Endodermal cell (in vitro differentiated cells): ENCODE measurements around the gene LMOD2. TPM values are rescaled to one million over a fixed set of nuclear protein-coding genes. Genes with fewer than 3 reads are reported as not detected.

Experiments used
- DNase-seq: peaks from one replicate; pipeline ENCODE4 v3.0.0-alpha.2; 2017
- H3K27ac ChIP-seq: 2 replicates; pipeline ENCODE4 v1.5.1; 2013; ENCODE audit warnings: mild to moderate bottlenecking, low read depth, low read length, moderate library complexity
- H3K27me3 ChIP-seq: 2 replicates; pipeline ENCODE4 v1.6.1; 2013; ENCODE audit warnings: mild to moderate bottlenecking, low read length, moderate library complexity; ENCODE audit not compliant: insufficient read depth, control insufficient read depth, poor library complexity, severe bottlenecking
- H3K36me3 ChIP-seq: 2 replicates; pipeline ENCODE4 v1.7.0; 2013; ENCODE audit warnings: mild to moderate bottlenecking, low read length, moderate library complexity; ENCODE audit not compliant: control insufficient read depth, insufficient read depth
- H3K4me1 ChIP-seq: one replicate; pipeline ENCODE4 v1.7.0; 2013; ENCODE audit warnings: low read length; ENCODE audit not compliant: control insufficient read depth, insufficient read depth
- H3K4me3 ChIP-seq: 2 replicates; pipeline ENCODE4 v1.5.1; 2013; ENCODE audit warnings: mild to moderate bottlenecking, low read length, moderate library complexity
- H3K9ac ChIP-seq: 2 replicates; pipeline ENCODE4 v1.6.1; 2013; ENCODE audit warnings: mild to moderate bottlenecking, low read length, moderate library complexity; ENCODE audit not compliant: poor library complexity, severe bottlenecking; ENCODE audit errors: extremely low read depth
- H3K9me3 ChIP-seq: 2 replicates; pipeline ENCODE4 v1.6.1; 2013; ENCODE audit warnings: mild to moderate bottlenecking, low read length, moderate library complexity; ENCODE audit not compliant: control insufficient read depth
- H3K27ac Mint-ChIP-seq: 2 replicates; pipeline ENCODE4 v1.8.0; 2020; ENCODE audit warnings: mixed read lengths
- H3K27me3 Mint-ChIP-seq: 2 replicates; pipeline ENCODE4 v1.8.0; 2021; ENCODE audit warnings: mild to moderate bottlenecking, mixed read lengths; ENCODE audit not compliant: insufficient read depth
- H3K36me3 Mint-ChIP-seq: 2 replicates; pipeline ENCODE4 v1.8.0; 2020; ENCODE audit warnings: low read depth, mixed read lengths
- H3K4me1 Mint-ChIP-seq: 2 replicates; pipeline ENCODE4 v1.8.0; 2020; ENCODE audit warnings: mixed read lengths
- H3K4me3 Mint-ChIP-seq: 2 replicates; pipeline ENCODE4 v1.8.0; 2020; ENCODE audit warnings: mild to moderate bottlenecking, moderate library complexity, mixed read lengths
- H3K9me3 Mint-ChIP-seq: 2 replicates; pipeline ENCODE4 v1.8.0; 2020; ENCODE audit warnings: mild to moderate bottlenecking, mixed read lengths
- CTCF ChIP-seq: fragments of 200-600 bp; sonication (generic); conservative IDR thresholded peaks from 2 replicates; pipeline ENCODE4 v1.5.0; 2021; ENCODE audit warnings: antibody characterized with exemption, mild to moderate bottlenecking
- WGBS, 2 experiments: methylation state at CpG; one replicate each; pipeline versions ENCODE4 v1.1.5 to v1.1.7; 2013; ENCODE audit warnings: missing lambda C conversion rate in 2 of 2, mixed read lengths in 1 of 2; ENCODE audit not compliant: insufficient coverage in 1 of 2, insufficient read length in 1 of 2; 5-methylcytosine and 5-hydroxymethylcytosine counted together
- total RNA-seq, 2 donors: library from RNA; stranded (reverse); fragmentation: NEBNext Ultra II Directional in 1 of 2; extraction: Animal tissue kit (Norgen Biotek cat#: 25700) in 1 of 2; gene quantifications; 2 replicates in 1 of 2; 3 replicates in 1 of 2; pipeline ENCODE4 v1.2.1, GENCODE V29; 2021

Gene LMOD2
- total RNA-seq, 2 donors from 2014 or later = not detected

DNA sequence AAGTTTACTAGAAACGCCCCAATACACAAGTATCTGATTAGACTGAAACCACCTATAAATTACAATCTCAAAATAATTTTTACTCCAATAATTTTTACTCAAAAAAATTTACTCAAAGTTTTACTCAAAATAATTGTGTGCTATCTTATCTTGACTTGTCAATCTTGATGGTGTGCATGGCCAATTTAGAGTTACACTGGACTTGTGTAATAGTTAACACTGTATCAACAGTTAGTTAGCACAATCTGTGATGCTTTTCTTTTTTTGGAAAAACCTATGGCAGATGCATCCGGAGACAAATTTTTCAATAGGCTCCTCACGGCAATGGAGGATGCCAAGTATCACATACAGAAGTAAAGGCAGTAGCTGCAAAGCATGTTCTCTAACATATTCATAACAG lies 24.9 kb downstream of the LMOD2 start:
- Mint-ChIP-seq H3K36me3 (peaks cover 11% of the 10 kb centered on the region), H3K27ac (no peak overlapping the region), H3K4me1 (peaks cover 11% of the 10 kb centered on the region), H3K9me3 (no peaks in the 10 kb centered on the region), H3K4me3 (no peak overlapping the region), H3K27me3 (no peaks in the 10 kb centered on the region)
- H3K36me3 ChIP-seq = peaks cover 63% of the 10 kb centered on the region
- H3K4me3 ChIP-seq = peak overlapping the region; percentile 51
- no peaks in the 10 kb centered on the region for H3K27me3 ChIP-seq
- no peak for TF ChIP-seq CTCF
- H3K4me1 ChIP-seq = peaks cover 3% of the 10 kb centered on the region
- H3K9ac ChIP-seq = peak overlapping the region; percentile 2
- H3K9me3 ChIP-seq = no peaks in the 10 kb centered on the region
- DNase-seq = no peak
- H3K27ac ChIP-seq = no peak overlapping the region
- 97 to 100% methylated on average over 2 to 3 of the region's 3 CpGs for whole genome bisulfite sequencing, 2 experiments

GRCh38 chr7:123681561-123681960 lies 25.9 kb downstream of the LMOD2 start:
- no peak overlapping the region for H3K4me3 Mint-ChIP-seq
- no peak overlapping the region for H3K27ac Mint-ChIP-seq
- no peaks in the 10 kb centered on the region for H3K9me3 ChIP-seq
- peaks cover 11% of the 10 kb centered on the region for H3K36me3 Mint-ChIP-seq
- H3K27me3 Mint-ChIP-seq = no peaks in the 10 kb centered on the region
- peaks cover 11% of the 10 kb centered on the region for H3K4me1 Mint-ChIP-seq
- no peaks in the 10 kb centered on the region for H3K27me3 ChIP-seq
- 69 to 87% methylated on average over 2 of the region's 2 CpGs for WGBS, 2 experiments
- peak overlapping the region; percentile 2 for H3K9ac ChIP-seq
- H3K27ac ChIP-seq = no peak overlapping the region
- peaks cover 3% of the 10 kb centered on the region for H3K4me1 ChIP-seq
- no peak for TF ChIP-seq CTCF
- no peak overlapping the region for H3K4me3 ChIP-seq
- peaks cover 64% of the 10 kb centered on the region for H3K36me3 ChIP-seq
- H3K9me3 Mint-ChIP-seq = no peaks in the 10 kb centered on the region
- DNase-seq = no peak

DNA sequence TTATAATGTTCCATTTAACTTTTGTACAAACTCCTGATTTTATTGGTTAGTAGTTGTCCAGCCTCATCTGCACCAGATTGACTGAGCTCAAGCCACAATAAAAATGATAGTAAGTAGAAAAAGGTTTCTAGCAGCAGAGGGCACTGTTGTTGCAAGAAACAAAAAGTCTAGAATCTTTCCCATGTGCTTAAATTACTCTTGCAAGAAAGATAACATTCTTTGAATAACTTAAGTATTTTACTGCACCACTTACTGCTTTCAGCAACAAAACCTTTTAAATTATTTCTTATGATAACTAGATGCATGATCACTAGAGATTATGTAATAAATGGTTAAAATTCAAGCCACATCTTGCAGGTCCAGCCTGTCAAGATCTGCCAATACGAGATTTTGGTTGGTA lies 27.0 kb downstream of the LMOD2 start:
- Histone ChIP-seq H3K9me3 (no peaks in the 10 kb centered on the region), H3K36me3 (peaks cover 71% of the 10 kb centered on the region), H3K27ac (no peak overlapping the region), H3K4me1 (peaks cover 3% of the 10 kb centered on the region), H3K4me3 (no peak overlapping the region), H3K9ac (no peak overlapping the region), H3K27me3 (no peaks in the 10 kb centered on the region)
- no peak overlapping the region for H3K27ac Mint-ChIP-seq
- no peak overlapping the region for H3K4me3 Mint-ChIP-seq
- H3K36me3 Mint-ChIP-seq = peaks cover 15% of the 10 kb centered on the region
- WGBS, 2 experiments = 100% methylated on average over 1 of the region's 1 CpG; no CpG with 5 or more reads in 1 of the 2 experiments
- peak; percentile 78 for TF ChIP-seq CTCF
- no peaks in the 10 kb centered on the region for H3K27me3 Mint-ChIP-seq
- DNase-seq = no peak
- H3K9me3 Mint-ChIP-seq = no peaks in the 10 kb centered on the region
- H3K4me1 Mint-ChIP-seq = peaks cover 11% of the 10 kb centered on the region
